HCT116 (cell line): ENCODE measurements around the gene IPO11. TPM values are rescaled to one million over a fixed set of nuclear protein-coding genes. Genes with fewer than 3 reads are reported as not detected.

Experiments used
- ATAC-seq: fragments of 200-7000 bp; cut with Tn5 transposase; 2 replicates; pipeline ENCODE4 v1.9.1; 2020; ENCODE audit warnings: mild to moderate bottlenecking, moderate library complexity
- BruUV-seq: library from RNA; stranded (reverse); fragments of 400-500 nt; replicated peaks from 2 replicates; lab custom pipeline; 2021; lab: Mats Ljungman, UMichigan
- CTCF ChIA-PET: fragments of 300-600 bp; sonication (Branson Sonifier 250); formaldehyde crosslinking; loops from one replicate; lab custom pipeline; 2021; ENCODE audit warnings: antibody characterized with exemption; lab: Charles Lee
- POLR2A ChIA-PET: fragments of 300-600, 350-600 bp; sonication (Branson Sonifier 250); formaldehyde crosslinking; loops from one replicate; lab custom pipeline; 2021; ENCODE audit warnings: antibody characterized with exemption; lab: Charles Lee
- RAD21 ChIA-PET, 2 experiments: fragments of 300-600 bp; sonication (Branson Sonifier 250); formaldehyde crosslinking; loops; one replicate each; lab custom pipeline; 2023; ENCODE audit warnings: low total read pairs in 2 of 2; ENCODE audit not compliant: uncharacterized antibody in 2 of 2, unreplicated experiment in 2 of 2, low non-redundant PET in 1 of 2; lab: Charles Lee
- DNase-seq: peaks from one replicate; pipeline ENCODE4 v3.0.0-alpha.2; 2010; ENCODE audit warnings: low read depth, low spot score
- H2AFZ ChIP-seq: fragments of 200-600 bp; shearing (Covaris generic), sonication (generic); 2 replicates; pipeline ENCODE4 v1.6.1; 2017; ENCODE audit warnings: low read depth, mixed run types, mixed read lengths, antibody characterized with exemption, low read length; ENCODE audit not compliant: poor library complexity, severe bottlenecking
- H3K27ac ChIP-seq: 2 replicates; pipeline ENCODE4 v1.5.1; 2012; ENCODE audit warnings: low read depth, low read length
- H3K27me3 ChIP-seq: fragments of 200-600 bp; sonication (generic); 2 replicates; pipeline ENCODE4 v1.6.1; 2016; ENCODE audit warnings: mixed run types, low read length, mixed read lengths; ENCODE audit not compliant: insufficient read depth
- H3K36me3 ChIP-seq, 2 experiments: fragments of 200-500 bp in 1 of 2; fragments of 200-600 bp in 1 of 2; sonication (Bioruptor generic) in 1 of 2; sonication (generic) in 1 of 2; 2 replicates each; pipeline versions ENCODE4 v1.5.1 to v1.6.1; 2014 to 2016; ENCODE audit warnings: low read length in 2 of 2, inconsistent platforms in 1 of 2, mixed read lengths in 1 of 2, mixed run types in 1 of 2; ENCODE audit not compliant: insufficient read depth in 2 of 2, control insufficient read depth in 1 of 2
- H3K4me1 ChIP-seq, 2 experiments: fragments of 200-600 bp in 1 of 2; sonication (generic) in 1 of 2; 2 replicates each; pipeline versions ENCODE4 v1.5.1 to v1.6.1; 2012 to 2017; ENCODE audit warnings: low read length in 2 of 2, inconsistent platforms in 1 of 2, mild to moderate bottlenecking in 1 of 2, mixed read lengths in 1 of 2, mixed run types in 1 of 2, moderate library complexity in 1 of 2; ENCODE audit not compliant: insufficient read depth in 2 of 2, control insufficient read depth in 1 of 2
- H3K4me2 ChIP-seq: fragments of 200-600 bp; sonication (generic); 2 replicates; pipeline ENCODE4 v1.6.1; 2017; ENCODE audit warnings: mixed run types, low read length, mixed read lengths
- H3K4me3 ChIP-seq, 2 experiments: fragments of 200-600 bp in 1 of 2; sonication (generic) in 1 of 2; replicated peaks in 1 of 2; 2 replicates each; pipeline ENCODE4 v1.5.1; 2011 to 2016; ENCODE audit warnings: low read length in 2 of 2, control low read depth in 1 of 2, low read depth in 1 of 2, mild to moderate bottlenecking in 1 of 2, mixed read lengths in 1 of 2, mixed run types in 1 of 2
- H3K79me2 ChIP-seq: fragments of 200-600 bp; sonication (generic); 2 replicates; pipeline ENCODE4 v1.6.1; 2017; ENCODE audit warnings: mild to moderate bottlenecking, mixed run types, low read length, moderate library complexity, mixed read lengths; ENCODE audit not compliant: insufficient read depth
- H3K9ac ChIP-seq: fragments of 200-600 bp; sonication (generic); 2 replicates; pipeline ENCODE4 v1.6.1; 2016; ENCODE audit warnings: low read length, mixed read lengths
- H3K9me2 ChIP-seq: fragments of 200-600 bp; sonication (generic), shearing (Covaris generic); 2 replicates; pipeline ENCODE4 v1.6.1; 2017; ENCODE audit warnings: mixed run types, mild to moderate bottlenecking, moderate library complexity; ENCODE audit not compliant: insufficient read depth
- H3K9me3 ChIP-seq, 2 experiments: fragments of 200-500 bp in 1 of 2; fragments of 200-600 bp in 1 of 2; sonication (Bioruptor generic) in 1 of 2; sonication (generic) in 1 of 2; 2 replicates each; pipeline ENCODE4 v1.6.1; 2014 to 2017; ENCODE audit warnings: low read length in 2 of 2, mixed read lengths in 2 of 2, inconsistent platforms in 1 of 2, low read depth in 1 of 2, mild to moderate bottlenecking in 1 of 2, mixed run types in 1 of 2, moderate library complexity in 1 of 2; ENCODE audit not compliant: control insufficient read depth in 1 of 2, insufficient read depth in 1 of 2
- H4K20me1 ChIP-seq: fragments of 200-600 bp; sonication (generic), shearing (Covaris generic); 2 replicates; pipeline ENCODE4 v1.6.1; 2017; ENCODE audit warnings: mixed run types, mild to moderate bottlenecking, moderate library complexity; ENCODE audit not compliant: insufficient read depth
- CEBPB ChIP-seq: IDR thresholded peaks from 2 replicates; pipeline ENCODE4 v1.6.1; 2012; ENCODE audit warnings: low read depth
- CTCF ChIP-seq, 3 experiments: fragments of 200-600 bp in 1 of 3; sonication (generic) in 1 of 3; IDR thresholded peaks in 2 of 3; conservative IDR thresholded peaks in 1 of 3; 2 replicates each; pipeline ENCODE4 v1.5.1; 2012 to 2017; ENCODE audit warnings: low read depth in 2 of 3, low read length in 2 of 3, antibody characterized with exemption in 1 of 3, borderline replicate concordance in 1 of 3, control low read depth in 1 of 3, mild to moderate bottlenecking in 1 of 3, mixed read lengths in 1 of 3, mixed run types in 1 of 3, moderate library complexity in 1 of 3; ENCODE audit not compliant: insufficient read depth in 1 of 3
- ELF1 ChIP-seq: IDR thresholded peaks from 2 replicates; pipeline ENCODE4 v1.6.1; 2012; ENCODE audit warnings: low read depth, borderline replicate concordance
- EZH2 ChIP-seq: fragments of 200-600 bp; sonication (generic); IDR thresholded peaks from 2 replicates; pipeline ENCODE4 v1.6.1; 2017; ENCODE audit warnings: antibody characterized with exemption, mixed run types
- EZH2phosphoT487 ChIP-seq: fragments of 200-600 bp; IDR thresholded peaks from 2 replicates; pipeline ENCODE4 v1.6.1; 2018; ENCODE audit warnings: antibody characterized with exemption, borderline replicate concordance
- FOSL1 ChIP-seq: IDR thresholded peaks from 2 replicates; pipeline ENCODE4 v1.6.1; 2012; ENCODE audit warnings: low read depth
- JUND ChIP-seq: IDR thresholded peaks from 2 replicates; pipeline ENCODE4 v1.6.1; 2012
- POLR2A ChIP-seq: IDR thresholded peaks from 2 replicates; pipeline ENCODE4 v1.7.0; 2011; ENCODE audit warnings: borderline replicate concordance; ENCODE audit not compliant: insufficient read depth, insufficient read length; ENCODE audit errors: extremely low read depth
- POLR2AphosphoS5 ChIP-seq: IDR thresholded peaks from 2 replicates; pipeline ENCODE4 v1.6.1; 2011; ENCODE audit warnings: mild to moderate bottlenecking, low read depth, low read length, moderate library complexity
- RAD21 ChIP-seq: IDR thresholded peaks from 2 replicates; pipeline ENCODE4 v1.6.1; 2012; ENCODE audit warnings: low read depth, mild to moderate bottlenecking
- REST ChIP-seq: IDR thresholded peaks from 2 replicates; pipeline ENCODE4 v1.6.1; 2012; ENCODE audit warnings: low read depth
- SIN3A ChIP-seq: IDR thresholded peaks from 2 replicates; pipeline ENCODE4 v1.6.1; 2012; ENCODE audit warnings: low read depth
- SRF ChIP-seq: IDR thresholded peaks from 2 replicates; pipeline ENCODE4 v1.6.1; 2012; ENCODE audit warnings: low read depth
- TCF7L2 ChIP-seq: IDR thresholded peaks from 2 replicates; pipeline ENCODE4 v1.7.0; 2011; ENCODE audit warnings: borderline replicate concordance, inconsistent platforms; ENCODE audit not compliant: insufficient read depth, insufficient read length; ENCODE audit errors: extremely low read depth
- ZNF274 ChIP-seq: fragments of 200-500 bp; sonication (Bioruptor generic); IDR thresholded peaks from 2 replicates; pipeline ENCODE4 v1.6.1; 2014; ENCODE audit warnings: mild to moderate bottlenecking, low read depth, low read length, inconsistent platforms
- intact Hi-C: fragments of 100-400 bp; cut with micrococcal nuclease; formaldehyde crosslinking; loops from 2 replicates; pipeline ENCODE4 v1.10.0; 2022
- total RNA-seq: library from RNA; stranded (reverse); gene quantifications from one replicate; pipeline ENCODE4 v1.2.1, GENCODE V29; 2021; ENCODE audit not compliant: unreplicated experiment

IPO11 gene
- total RNA-seq, 1 experiment from 2014 or later: 55.1 TPM

GRCh38 chr5:62607615-62608014 is 195.1 kb downstream of the IPO11 start:
- H3K9me3 ChIP-seq: no peaks in the 10 kb centered on the region
- H3K4me1 ChIP-seq: no peaks in the 10 kb centered on the region
- H2AFZ ChIP-seq: no peak overlapping the region
- POLR2A ChIA-PET: no interaction called here
- ATAC-seq (no peak), DNase-seq (no peak)
- no peaks in the 10 kb centered on the region for H3K27me3 ChIP-seq
- no peak overlapping the region for H3K4me3 ChIP-seq
- TF ChIP-seq RAD21 (no peak), JUND (no peak), CEBPB (no peak), ZNF274 (no peak)
- H3K4me2 ChIP-seq: no peak overlapping the region
- H3K36me3 ChIP-seq: no peaks in the 10 kb centered on the region; a peak in 1 of 4 replicates
- CTCF ChIA-PET: no interaction called here
- H3K79me2 ChIP-seq: no peaks in the 10 kb centered on the region
- RAD21 ChIA-PET: interaction anchor here in 1 of 2 experiments (0.7 kb wide), 1 partner anchor 147 kb away, joined by 5 read pairs; no protein-coding TSS in a partner anchor
- no peak overlapping the region for H3K27ac ChIP-seq
- no peaks in the 10 kb centered on the region for H4K20me1 ChIP-seq
- BruUV-seq: no TSS peak
- no peak overlapping the region for H3K9ac ChIP-seq
- H3K9me2 ChIP-seq: no peaks in the 10 kb centered on the region
- intact Hi-C loops: no loop called here

- H2AFZ ChIP-seq: no peak overlapping the region
- no peak for ATAC-seq
- H4K20me1 ChIP-seq: no peaks in the 10 kb centered on the region
- CTCF ChIA-PET: no interaction called here
- RAD21 ChIA-PET: no interaction called here
- no peaks in the 10 kb centered on the region for H3K9me2 ChIP-seq
- no peak for DNase-seq
- intact Hi-C loops: no loop called here
- BruUV-seq: no TSS peak
- no peaks in the 10 kb centered on the region for H3K4me1 ChIP-seq
- no peak overlapping the region for H3K27ac ChIP-seq
- no peaks in the 10 kb centered on the region for H3K27me3 ChIP-seq
- POLR2A ChIA-PET: no interaction called here
- no peak overlapping the region for H3K4me2 ChIP-seq
- H3K9me3 ChIP-seq: no peaks in the 10 kb centered on the region
- no peaks in the 10 kb centered on the region for H3K79me2 ChIP-seq
- no peaks in the 10 kb centered on the region; a peak in 1 of 4 replicates for H3K36me3 ChIP-seq
- H3K9ac ChIP-seq: no peak overlapping the region
- no peak overlapping the region for H3K4me3 ChIP-seq
- TF ChIP-seq TCF7L2 (no peak), SIN3A (no peak), EZH2 (no peak), FOSL1 (no peak), POLR2A (no peak), ELF1 (no peak), CTCF (IDR thresholded peaks at IDR 0.05 in 2 of 3, conservative IDR thresholded peaks at IDR 0.05 in 1 of 3; ENCODE audit: borderline replicate concordance in 1 of 3, insufficient read depth in 1 of 3, low read depth in 2 of 3, low read length in 2 of 3) (no peak), SRF (no peak), POLR2AphosphoS5 (no peak), EZH2phosphoT487 (no peak), REST (no peak)
These were observed 196.3 kb downstream of the IPO11 start for GRCh38 chr5:62608529-62609511.
